Measurements from ENCODE around the gene COG5.
A peak's percentile ranks its signal among the peaks of the same experiment; 100 is the strongest.

The COG5 gene

DNA sequence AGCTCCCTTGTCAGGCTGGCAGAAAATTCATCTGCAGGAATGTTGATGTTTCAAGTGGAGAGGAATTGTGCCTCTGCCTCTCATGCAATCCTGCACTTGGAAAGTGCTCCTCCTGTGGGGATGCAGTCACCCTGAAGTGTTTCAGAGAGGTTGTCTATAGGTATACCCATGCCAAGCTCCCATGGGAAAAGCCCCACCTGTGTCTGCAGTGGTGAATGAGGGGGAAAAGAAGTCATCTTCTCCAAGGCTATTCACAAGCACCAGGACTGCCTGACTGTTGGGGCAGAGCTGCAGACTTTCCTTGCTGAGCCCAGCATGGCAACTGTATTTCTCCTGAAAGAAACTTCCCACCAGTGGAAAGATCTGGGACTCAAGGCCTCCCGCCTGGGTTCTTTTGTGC lies 58.4 kb downstream of the COG5 start:
- peak; percentile 25 for DNase-seq

DNA sequence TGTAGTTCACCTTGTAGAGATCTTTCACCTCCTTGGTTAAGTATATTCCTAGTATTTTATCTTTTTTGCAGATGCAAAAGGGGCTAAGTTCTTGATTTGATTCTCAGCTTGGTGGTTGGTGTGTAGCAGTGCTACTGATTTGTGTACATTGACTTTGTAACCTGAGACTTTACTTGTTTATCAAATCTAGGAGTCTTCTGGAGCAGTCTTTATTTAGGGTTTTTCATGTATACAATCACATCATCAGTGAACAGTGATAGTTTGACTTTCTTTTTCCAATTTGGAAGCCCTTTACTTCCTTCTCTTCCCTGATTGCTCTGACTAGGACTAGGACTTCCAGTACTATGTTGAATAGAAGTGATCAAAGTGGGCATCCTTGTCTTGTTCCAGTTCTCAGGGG lies 60.0 kb downstream of the COG5 start:
- DNase-seq, result peak; percentile 32

DNA sequence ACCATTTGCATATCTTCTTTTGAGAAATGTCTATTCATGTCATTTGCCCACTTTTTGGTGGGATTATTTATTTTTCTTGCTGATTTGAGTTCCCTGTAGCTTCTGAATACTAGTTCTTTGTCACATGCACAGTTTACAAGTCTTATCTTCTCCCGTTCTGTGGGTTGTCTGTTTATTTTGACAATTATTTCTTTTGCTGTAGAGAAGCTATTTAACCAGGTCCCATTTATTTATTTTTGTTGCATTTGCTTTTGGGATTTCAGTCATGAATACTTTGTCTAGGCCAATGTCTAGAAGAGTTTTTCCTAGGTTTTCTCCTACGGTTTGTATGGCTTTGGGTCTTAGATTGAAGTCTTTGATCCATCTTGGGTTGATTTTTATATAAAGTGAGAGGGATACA lies 60.9 kb downstream of the COG5 start:
- no peak for DNase-seq

DNA sequence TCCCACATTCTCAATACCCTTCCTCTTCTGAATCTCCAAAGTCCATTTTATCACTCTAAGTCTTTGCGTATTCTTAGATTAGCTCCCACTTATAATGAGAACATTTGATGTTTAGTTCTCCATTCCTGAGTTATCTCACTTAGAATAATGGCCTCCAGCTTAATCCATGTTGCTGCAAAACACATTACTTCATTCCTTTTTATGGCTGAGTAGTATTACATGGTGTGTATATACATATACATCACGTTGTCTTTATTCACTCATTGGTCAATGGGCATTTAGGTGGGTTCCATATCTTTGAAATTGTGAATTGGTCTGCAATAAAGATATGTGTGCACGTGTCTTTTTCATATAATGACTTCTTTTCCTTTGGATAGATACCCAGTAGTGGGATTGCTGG lies 61.6 kb downstream of the COG5 start:
- no peak for DNase-seq

- DNase-seq, result peak; percentile 80
These were observed 62.1 kb downstream of the COG5 start for GRCh38 chr7:107501593-107501992.

- no peak for DNase-seq
These were observed 64.0 kb downstream of the COG5 start for GRCh38 chr7:107499731-107500130.

DNA sequence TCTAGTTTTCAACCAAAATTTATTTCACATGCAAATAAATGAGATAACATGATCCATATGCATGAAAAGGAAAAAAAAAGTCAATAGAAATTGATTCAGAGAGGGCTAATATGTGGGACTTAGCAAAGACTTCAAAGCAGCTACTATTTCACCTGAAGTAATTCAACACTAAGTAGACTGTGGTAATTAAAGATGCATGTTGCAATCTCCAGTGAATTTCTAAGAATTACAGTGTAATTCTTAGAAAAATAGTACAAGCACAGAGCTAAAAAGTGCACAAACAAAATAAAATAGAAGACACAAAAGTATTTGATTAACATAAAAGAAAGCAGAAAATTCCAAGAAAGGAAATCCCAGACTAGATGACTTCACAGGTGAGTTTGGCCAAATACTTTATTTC lies 68.2 kb downstream of the COG5 start:
- peak; percentile 33 for DNase-seq

DNA sequence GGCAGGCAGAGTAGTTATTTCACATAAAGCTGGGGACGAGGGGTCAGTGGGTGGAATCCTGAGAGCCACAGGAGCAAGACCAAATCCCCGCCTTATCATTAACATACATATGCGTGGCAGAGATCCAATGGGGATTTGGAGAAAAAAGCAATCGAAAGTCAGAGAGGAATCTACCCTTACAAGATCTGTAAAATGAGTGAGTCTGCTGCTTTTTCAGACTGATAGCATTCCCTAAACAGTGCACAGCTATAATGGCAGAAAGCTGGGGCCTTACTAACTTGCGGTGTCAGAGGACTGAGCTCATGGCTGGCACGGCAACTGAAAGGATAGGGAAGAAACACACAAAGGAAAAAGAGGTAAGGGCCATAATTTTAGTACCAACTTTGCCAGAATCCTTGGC lies 68.8 kb downstream of the COG5 start:
- peak; percentile 87 for DNase-seq

DNA sequence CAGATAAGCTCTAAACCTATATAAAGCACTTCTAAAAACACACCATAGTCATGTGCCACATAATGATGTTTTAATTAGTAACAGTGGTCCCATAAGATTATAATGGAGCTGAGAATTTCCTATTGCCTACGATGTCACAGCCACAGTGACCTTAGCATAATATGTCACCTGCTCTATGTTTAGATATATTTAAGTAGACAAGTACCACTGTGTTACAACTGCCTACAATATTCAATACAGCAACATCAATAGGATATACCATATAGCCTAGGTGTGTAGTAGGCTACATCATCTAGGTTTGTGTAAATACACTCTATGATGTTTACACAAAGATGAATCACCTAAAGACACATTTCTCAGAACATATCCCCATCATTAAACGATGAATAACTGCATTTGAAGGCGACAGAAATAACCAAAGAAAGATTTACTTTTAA lies 69.4 kb downstream of the COG5 start:
- DNase-seq, result peak; percentile 94

DNA sequence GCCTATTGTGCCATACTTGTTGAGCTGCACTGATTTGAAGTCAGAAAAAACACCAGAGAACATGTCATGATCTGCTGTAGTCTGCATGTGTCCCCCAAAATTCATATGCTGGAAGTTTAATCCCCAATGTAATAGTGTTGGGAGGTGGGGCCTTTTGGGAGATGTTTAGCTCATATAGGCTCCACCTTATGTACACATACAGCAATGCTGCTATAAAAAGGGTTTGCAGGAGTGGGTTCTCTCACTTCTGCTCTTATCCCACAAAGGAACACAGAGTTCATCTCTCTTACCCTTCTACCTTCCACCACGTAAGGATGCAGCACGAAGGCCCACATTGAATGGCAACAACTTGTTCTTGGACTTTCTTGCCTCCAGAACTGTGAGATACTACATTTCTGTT lies 70.8 kb downstream of the COG5 start:
- no peak for DNase-seq

- DNase-seq, result no peak
These were observed 77.7 kb downstream of the COG5 start for GRCh38 chr7:107486041-107486440.

DNA sequence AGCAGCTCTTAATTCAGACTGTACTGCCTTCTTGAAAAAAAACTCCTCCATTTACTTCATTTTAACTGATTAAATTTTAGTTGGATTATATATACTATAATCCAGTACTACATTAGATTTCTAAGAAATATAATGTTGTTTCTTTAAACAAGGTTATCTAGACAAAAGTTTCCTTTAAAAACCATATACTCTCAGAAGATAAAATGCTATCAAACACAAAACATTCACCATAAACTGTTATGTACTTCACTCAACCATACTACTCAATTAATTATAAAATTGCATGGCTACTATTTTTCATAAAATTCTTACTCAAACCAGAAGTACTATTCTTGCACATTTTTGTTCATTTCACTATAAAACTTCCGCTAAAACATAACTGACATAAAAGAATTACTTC lies 81.1 kb downstream of the COG5 start:
- no peak for DNase-seq

GRCh38 chr7:107480932-107481331 lies 82.8 kb downstream of the COG5 start:
- DNase-seq, result no peak

GRCh38 chr7:107479303-107479702 lies 84.4 kb downstream of the COG5 start:
- peak; percentile 76 for DNase-seq

GRCh38 chr7:107474104-107474521 lies 89.6 kb downstream of the COG5 start:
- DNase-seq, result no peak

- no peak for DNase-seq
These were observed 91.6 kb downstream of the COG5 start for GRCh38 chr7:107472116-107472515.

- no peak for DNase-seq
These were observed 92.2 kb downstream of the COG5 start for GRCh38 chr7:107471292-107472070.

DNA sequence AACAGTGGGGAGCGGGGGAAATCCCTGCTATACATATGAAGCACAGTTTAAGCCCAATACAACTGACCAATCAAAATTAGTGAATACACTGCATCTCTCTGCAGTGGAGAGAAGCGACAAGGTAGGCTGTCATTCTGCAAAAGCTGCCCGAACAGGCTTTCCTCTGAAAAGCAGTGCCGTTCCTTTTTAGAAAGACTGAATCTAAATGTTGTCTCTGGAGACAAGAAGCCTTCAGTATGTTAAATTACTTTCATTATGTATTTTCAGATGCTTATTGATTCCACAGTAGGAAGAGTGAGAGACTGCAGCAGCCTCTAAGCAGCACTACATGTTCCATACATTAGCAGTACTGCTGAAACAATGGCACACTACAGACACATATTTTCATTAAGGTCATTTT lies 93.8 kb downstream of the COG5 start, which contains the start of gene GPR22:
GPR22 (plus strand) TSS at position 129 of the 400 bp plus-strand sequence. CDS start 4,004 bp downstream, outside the sequence.
- no peak for DNase-seq

GRCh38 chr7:107468824-107469223 lies 94.9 kb downstream of the COG5 start:
- DNase-seq, result no peak

- peak; percentile 27 for DNase-seq
These were observed 95.7 kb downstream of the COG5 start for GRCh38 chr7:107467972-107468371.

DNA sequence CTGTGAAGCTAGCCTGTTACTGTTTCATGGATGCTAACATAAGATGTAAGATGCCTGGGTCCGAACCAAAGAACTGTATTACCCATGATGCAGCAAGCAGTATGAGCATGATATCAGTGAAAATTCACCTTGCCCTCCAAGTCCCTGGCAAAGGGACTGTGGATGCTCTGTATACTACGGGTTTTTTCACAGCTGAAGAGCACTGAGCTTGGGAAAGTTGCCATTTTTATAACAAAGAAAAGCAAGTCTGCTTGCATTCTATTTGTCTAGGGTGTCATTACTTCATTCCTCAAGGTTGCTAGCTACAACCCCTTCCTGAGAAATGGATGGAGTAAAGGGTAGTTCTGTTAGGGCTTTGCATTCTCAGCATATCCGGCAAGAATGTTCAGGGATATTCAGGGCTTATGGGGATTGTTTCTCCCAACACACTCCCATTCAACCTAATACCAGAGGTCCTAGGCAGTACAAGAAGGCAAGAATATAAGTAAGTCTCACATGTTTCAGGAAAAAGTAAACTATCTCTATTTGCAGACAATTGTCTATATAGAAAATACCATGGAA lies 99.0 kb downstream of the COG5 start:
- no peak for DNase-seq

- peak; percentile 89 for DNase-seq
These were observed 100.3 kb downstream of the COG5 start for GRCh38 chr7:107463139-107464078.

DNA sequence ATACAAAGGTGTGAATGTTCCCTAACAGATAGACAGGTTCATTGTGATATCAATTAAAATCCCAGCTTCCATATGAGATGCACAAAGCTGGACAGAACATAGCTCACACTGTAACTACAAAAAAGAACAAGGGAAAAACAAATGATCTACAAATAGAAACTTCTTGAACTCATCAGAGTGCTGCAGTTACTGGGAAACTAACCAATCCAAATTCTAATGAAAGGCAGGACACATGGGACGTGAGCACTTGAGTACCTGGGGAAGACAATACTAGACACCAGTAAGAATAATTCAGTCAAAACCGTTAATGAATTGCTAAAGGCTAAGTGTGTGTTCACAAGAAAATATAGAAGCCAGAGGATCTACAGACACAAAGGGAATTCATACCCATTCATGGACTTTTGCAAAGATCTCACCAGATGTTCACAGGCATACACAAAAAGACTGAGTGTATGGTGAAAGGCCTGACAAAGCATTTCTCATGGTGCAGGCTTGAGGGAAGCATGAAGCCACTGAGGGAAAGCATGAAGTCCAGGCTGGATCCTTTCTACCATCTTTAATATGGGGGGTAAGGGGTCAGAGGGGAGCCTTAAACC lies 101.7 kb downstream of the COG5 start:
- no peak for DNase-seq
